Lung (tissue), 12 donors: Measurements from ENCODE around the gene TM7SF2. TPM values are rescaled to one million over a fixed set of nuclear protein-coding genes. Genes with fewer than 3 reads are reported as not detected.
A peak's percentile ranks its signal among the peaks of the same experiment; 100 is the strongest.

Source experiments
- ATAC-seq: fragments of 200-7000 bp; cut with Tn5 transposase; one replicate; pipeline ENCODE4 v1.9.1; 2020; ENCODE audit warnings: moderate number of reproducible peaks; ENCODE audit not compliant: insufficient read depth, low FRiP score
- DNase-seq, 3 donors: peaks; one replicate each; pipeline ENCODE4 v3.0.0-alpha.2; 2013 to 2017
- H3K27ac ChIP-seq, 2 donors: one replicate each; pipeline ENCODE4 v1.5.1; 2013; ENCODE audit warnings: mild to moderate bottlenecking in 2 of 2, moderate library complexity in 2 of 2, control low read depth in 1 of 2, inconsistent platforms in 1 of 2, low read depth in 1 of 2, low read length in 1 of 2
- H3K27me3 ChIP-seq, 3 donors: one replicate each; pipeline ENCODE4 v1.5.1; 2013; ENCODE audit warnings: low read length in 2 of 3; ENCODE audit not compliant: control insufficient read depth in 3 of 3, insufficient read depth in 3 of 3
- H3K36me3 ChIP-seq, 4 donors: one replicate each; pipeline ENCODE4 v1.5.1; 2013; ENCODE audit warnings: low read length in 4 of 4, mild to moderate bottlenecking in 1 of 4, moderate library complexity in 1 of 4; ENCODE audit not compliant: control insufficient read depth in 4 of 4, insufficient read depth in 4 of 4
- H3K4me1 ChIP-seq, 5 donors: one replicate each; pipeline ENCODE4 v1.5.1; 2013; ENCODE audit warnings: low read length in 5 of 5, mild to moderate bottlenecking in 2 of 5, moderate library complexity in 1 of 5; ENCODE audit not compliant: control insufficient read depth in 5 of 5, insufficient read depth in 5 of 5
- H3K4me3 ChIP-seq: one replicate; pipeline ENCODE4 v1.5.1; 2013; ENCODE audit warnings: mild to moderate bottlenecking, control low read depth, moderate library complexity
- H3K9ac ChIP-seq, 2 donors: one replicate each; pipeline ENCODE4 v1.5.1; 2013; ENCODE audit warnings: low read length in 2 of 2, control low read depth in 1 of 2; ENCODE audit not compliant: insufficient read depth in 1 of 2
- H3K9me3 ChIP-seq, 4 donors: one replicate each; pipeline ENCODE4 v1.5.1; 2013; ENCODE audit warnings: low read length in 3 of 4, mild to moderate bottlenecking in 1 of 4, moderate library complexity in 1 of 4; ENCODE audit not compliant: control insufficient read depth in 4 of 4, insufficient read depth in 3 of 4
- WGBS, 2 donors: extraction: QIAGEN DNeasy Blood & Tissue Kit; methylation state at CpG; one replicate each; pipeline ENCODE4 v1.1.7; 2013; 5-methylcytosine and 5-hydroxymethylcytosine counted together
- polyA plus RNA-seq, 2 donors: library from polyadenylated mRNA; stranded (reverse); fragments of 200-250 nt; gene quantifications; one replicate each; pipeline ENCODE4 v1.2.1, GENCODE V29; 2013
- total RNA-seq, 2 donors: library from RNA; depleted of rRNA in 1 of 2; stranded (reverse); fragments of >200 nt in 1 of 2; gene quantifications; one replicate each; pipeline ENCODE4 v1.2.1, GENCODE V29; 2014 to 2021
- TF ChIP-seq, protein P1 (sequence below): IDR thresholded peaks from 2 replicates; pipeline ENCODE4 v1.5.1; 2012; ENCODE audit warnings: mild to moderate bottlenecking; ENCODE audit errors: control extremely low read depth, extremely low read depth
- donor health status: control.
- donor health status: control.
- donor health status: Bipolar disorder and iron deficiency.
- donor health status: healthy.
- donor health status: DM: yes; HTN: yes; CAD: no.

Gene TM7SF2
- total and polyA plus RNA-seq, 4 donors, result 30.3 to 82.7 (median 54.7) TPM

DNA sequence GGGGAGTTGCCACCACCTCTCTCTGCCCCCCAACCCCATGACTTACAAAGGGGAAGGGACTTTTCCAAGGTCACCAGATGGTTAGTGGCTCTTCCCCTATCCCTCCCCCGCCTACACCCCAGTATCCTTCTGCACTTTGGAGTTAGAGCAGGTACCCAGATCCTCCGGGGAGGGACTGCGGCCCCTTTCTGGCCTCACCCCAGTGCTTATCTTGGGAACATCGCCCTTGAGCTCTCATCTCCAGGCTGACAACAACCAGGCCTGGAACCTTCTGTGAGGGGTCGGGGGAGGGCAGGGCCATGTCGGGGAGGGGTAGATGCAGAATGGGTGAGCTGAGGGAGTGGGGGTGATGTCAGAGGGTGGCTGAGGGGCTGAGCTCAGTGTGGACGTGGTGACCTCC, 45.8 kb upstream of the TM7SF2 start:
- ATAC-seq (no peak), DNase-seq (no peak)
- Histone ChIP-seq H3K9ac (no peak overlapping the region), H3K27ac (no peak overlapping the region), H3K4me3 (no peak overlapping the region), H3K9me3 (no peaks in the 10 kb centered on the region), H3K4me1 (no peaks in the 10 kb centered on the region), H3K27me3 (no peaks in the 10 kb centered on the region), H3K36me3 (no peaks in the 10 kb centered on the region)
- TF ChIP-seq, protein P1, sequence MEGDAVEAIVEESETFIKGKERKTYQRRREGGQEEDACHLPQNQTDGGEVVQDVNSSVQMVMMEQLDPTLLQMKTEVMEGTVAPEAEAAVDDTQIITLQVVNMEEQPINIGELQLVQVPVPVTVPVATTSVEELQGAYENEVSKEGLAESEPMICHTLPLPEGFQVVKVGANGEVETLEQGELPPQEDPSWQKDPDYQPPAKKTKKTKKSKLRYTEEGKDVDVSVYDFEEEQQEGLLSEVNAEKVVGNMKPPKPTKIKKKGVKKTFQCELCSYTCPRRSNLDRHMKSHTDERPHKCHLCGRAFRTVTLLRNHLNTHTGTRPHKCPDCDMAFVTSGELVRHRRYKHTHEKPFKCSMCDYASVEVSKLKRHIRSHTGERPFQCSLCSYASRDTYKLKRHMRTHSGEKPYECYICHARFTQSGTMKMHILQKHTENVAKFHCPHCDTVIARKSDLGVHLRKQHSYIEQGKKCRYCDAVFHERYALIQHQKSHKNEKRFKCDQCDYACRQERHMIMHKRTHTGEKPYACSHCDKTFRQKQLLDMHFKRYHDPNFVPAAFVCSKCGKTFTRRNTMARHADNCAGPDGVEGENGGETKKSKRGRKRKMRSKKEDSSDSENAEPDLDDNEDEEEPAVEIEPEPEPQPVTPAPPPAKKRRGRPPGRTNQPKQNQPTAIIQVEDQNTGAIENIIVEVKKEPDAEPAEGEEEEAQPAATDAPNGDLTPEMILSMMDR, result no peak
- WGBS, 2 donors, result 87 to 89% methylated on average over 7 of the region's 7 CpGs

DNA sequence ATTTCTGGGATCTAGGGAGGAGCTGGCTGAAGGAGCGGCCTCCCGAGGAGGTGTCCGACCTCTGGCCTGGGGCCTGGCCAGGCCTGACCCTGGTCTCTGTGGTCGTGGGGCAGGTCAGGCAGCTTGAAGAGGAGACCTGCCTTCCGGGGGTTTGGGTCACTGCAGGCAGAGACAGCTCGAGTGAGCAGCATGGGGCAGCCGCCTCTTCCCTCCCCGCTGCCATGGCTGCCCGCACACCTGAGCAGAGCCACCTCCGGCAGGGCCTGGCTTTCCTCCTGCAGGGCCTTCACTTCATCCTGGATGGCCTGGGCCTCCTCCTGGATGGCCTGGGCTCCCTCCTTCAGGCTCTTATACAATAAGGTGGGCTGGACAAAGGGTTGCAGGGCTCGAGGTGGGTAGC, 45.4 kb upstream of the TM7SF2 start:
- H3K27ac ChIP-seq, result no peak overlapping the region
- H3K9ac ChIP-seq, result no peak overlapping the region
- no peak overlapping the region for H3K4me3 ChIP-seq
- 81 to 84% methylated on average over 10 to 11 of the region's 11 CpGs for WGBS, 2 donors
- H3K36me3 ChIP-seq, result no peaks in the 10 kb centered on the region
- DNase-seq (no peak), ATAC-seq (no peak)
- no peaks in the 10 kb centered on the region for H3K9me3 ChIP-seq
- no peaks in the 10 kb centered on the region for H3K4me1 ChIP-seq
- TF ChIP-seq, protein P1, result no peak
- H3K27me3 ChIP-seq, result no peaks in the 10 kb centered on the region

DNA sequence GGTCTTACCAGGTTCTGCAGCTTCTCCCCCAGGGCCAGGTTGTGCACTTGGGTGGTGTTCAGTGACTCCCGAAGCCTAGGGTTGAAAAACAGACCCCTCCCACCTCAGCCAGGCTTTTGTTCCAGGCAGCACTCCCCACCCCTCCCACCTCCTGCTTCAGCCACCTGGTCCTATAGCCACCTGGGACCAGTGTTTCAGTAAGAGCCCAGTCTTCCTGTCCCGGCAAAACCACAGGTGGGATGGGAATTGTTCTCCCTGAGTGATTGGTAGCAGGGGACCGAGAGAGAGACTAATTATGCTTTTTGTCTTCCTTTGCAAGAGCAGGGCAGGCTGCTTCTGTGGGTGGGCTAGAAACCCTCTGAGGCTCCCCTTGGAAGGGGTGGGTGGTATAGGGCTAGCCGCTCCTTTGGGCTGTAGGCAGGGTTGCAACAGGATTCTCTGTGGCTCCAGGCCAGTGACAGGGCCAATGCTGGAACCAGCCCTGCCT, 44.8 kb upstream of the TM7SF2 start:
- H3K27ac ChIP-seq, result no peak overlapping the region
- no peaks in the 10 kb centered on the region for H3K9me3 ChIP-seq
- no peaks in the 10 kb centered on the region for H3K36me3 ChIP-seq
- no peak overlapping the region for H3K9ac ChIP-seq
- no peak overlapping the region for H3K4me3 ChIP-seq
- ATAC-seq, result no peak
- TF ChIP-seq, protein P1, result no peak
- 80 to 90% methylated on average over 4 of the region's 4 CpGs for WGBS, 2 donors
- H3K4me1 ChIP-seq, result no peaks in the 10 kb centered on the region
- DNase-seq, result no peak
- H3K27me3 ChIP-seq, result no peaks in the 10 kb centered on the region

DNA sequence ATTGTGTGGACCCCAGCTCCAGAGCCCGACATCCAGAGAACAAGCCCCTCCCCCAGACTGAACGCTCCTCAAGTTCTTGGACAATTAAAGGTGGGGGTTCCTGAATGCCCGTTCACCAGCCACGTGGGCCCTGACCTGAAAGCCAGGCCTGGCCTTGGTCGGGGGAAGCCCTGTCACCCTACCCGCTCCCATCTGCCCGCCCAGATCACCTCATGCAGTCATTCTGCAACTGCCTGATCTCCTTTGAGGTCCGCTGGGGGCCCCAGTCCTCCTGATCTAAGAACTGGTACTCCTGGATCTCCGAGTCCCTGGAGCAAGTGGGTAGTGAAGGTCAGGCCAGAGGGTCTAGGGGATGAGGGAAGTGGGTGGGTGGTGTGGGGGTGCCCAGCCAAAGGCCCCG, 44.2 kb upstream of the TM7SF2 start:
- H3K4me3 ChIP-seq, result no peak overlapping the region
- no peaks in the 10 kb centered on the region for H3K36me3 ChIP-seq
- no peaks in the 10 kb centered on the region for H3K4me1 ChIP-seq
- no peak for ATAC-seq
- H3K27me3 ChIP-seq, result no peaks in the 10 kb centered on the region
- no peaks in the 10 kb centered on the region for H3K9me3 ChIP-seq
- TF ChIP-seq, protein P1, result no peak
- no peak for DNase-seq
- peak overlapping the region in 1 of 2 donors; percentile 19 for H3K9ac ChIP-seq
- no peak overlapping the region for H3K27ac ChIP-seq
- WGBS, 2 donors, result 84 to 86% methylated on average over 10 of the region's 10 CpGs
